ENCODE data around the gene TCF7L1. TPM values are rescaled to one million over a fixed set of nuclear protein-coding genes. Genes with fewer than 3 reads are reported as not detected.
"Not testable (repeated sequence)": the region's sequence is repeated elsewhere in the genome, so short reads cannot be mapped to it uniquely, and the experiment has no call there.

Gene TCF7L1
- total RNA-seq, 1 donor from 2014 or later: 5.7 TPM

- no peak for DNase-seq (ENCODE audit: low spot score)
- peak; percentile 32 for ATAC-seq
Observed at GRCh38 chr2:85181134-85181631, 48.0 kb downstream of the TCF7L1 start.

- DNase-seq (ENCODE audit: low spot score) (no peak), ATAC-seq (no peak)
Observed at GRCh38 chr2:85181844-85182456, 48.8 kb downstream of the TCF7L1 start.

- no peak for DNase-seq (ENCODE audit: low spot score)
- no peak for ATAC-seq
Observed at GRCh38 chr2:85183076-85183475, 49.9 kb downstream of the TCF7L1 start.

GRCh38 chr2:85183479-85183878, 50.3 kb downstream of the TCF7L1 start:
- no peak for DNase-seq (ENCODE audit: low spot score)
- ATAC-seq: no peak

- DNase-seq (ENCODE audit: low spot score) (no peak), ATAC-seq (no peak)
Observed at GRCh38 chr2:85184231-85184630, 51.0 kb downstream of the TCF7L1 start.

GRCh38 chr2:85184990-85185389, 51.8 kb downstream of the TCF7L1 start:
- ATAC-seq: no peak
- DNase-seq (ENCODE audit: low spot score): no peak

GRCh38 chr2:85185431-85185940, 52.3 kb downstream of the TCF7L1 start:
- ATAC-seq (no peak), DNase-seq (ENCODE audit: low spot score) (no peak)

- no peak for ATAC-seq
- no peak for DNase-seq (ENCODE audit: low spot score)
Observed at GRCh38 chr2:85187069-85187468, 53.9 kb downstream of the TCF7L1 start.

- ATAC-seq: no peak
Observed at GRCh38 chr2:85188852-85189251, 55.7 kb downstream of the TCF7L1 start.

GRCh38 chr2:85189606-85190270, 56.5 kb downstream of the TCF7L1 start:
- DNase-seq (ENCODE audit: low spot score) (no peak), ATAC-seq (no peak)

More at GRCh38 chr2:85188852-85189251, 55.7 kb downstream of the TCF7L1 start:
- no peak for DNase-seq (ENCODE audit: low spot score)

GRCh38 chr2:85191157-85191556, 58.0 kb downstream of the TCF7L1 start:
- ATAC-seq: no peak

GRCh38 chr2:85194780-85195480, 61.7 kb downstream of the TCF7L1 start:
- DNase-seq (ENCODE audit: low spot score) (no peak), ATAC-seq (no peak)

More at GRCh38 chr2:85191157-85191556, 58.0 kb downstream of the TCF7L1 start:
- no peak for DNase-seq (ENCODE audit: low spot score)

GRCh38 chr2:85195956-85196355, 62.8 kb downstream of the TCF7L1 start:
- DNase-seq (ENCODE audit: low spot score) (no peak), ATAC-seq (no peak)

- no peak for DNase-seq (ENCODE audit: low spot score)
- ATAC-seq: no peak
Observed at GRCh38 chr2:85199698-85200097, 66.5 kb downstream of the TCF7L1 start.

- DNase-seq (ENCODE audit: low spot score) (no peak), ATAC-seq (no peak)
Observed at GRCh38 chr2:85209887-85210286, 76.7 kb downstream of the TCF7L1 start.

- DNase-seq (ENCODE audit: low spot score): no peak
- ATAC-seq: no peak
Observed at GRCh38 chr2:85210511-85210910, 77.3 kb downstream of the TCF7L1 start.

- not testable (repeated sequence) for DNase-seq (ENCODE audit: low spot score); ATAC-seq
Observed at GRCh38 chr2:85211606-85212005, 78.4 kb downstream of the TCF7L1 start.

GRCh38 chr2:85212841-85213240, 79.6 kb downstream of the TCF7L1 start:
- DNase-seq (ENCODE audit: low spot score) (no peak), ATAC-seq (no peak)

GRCh38 chr2:85213404-85213803, 80.2 kb downstream of the TCF7L1 start:
- DNase-seq (ENCODE audit: low spot score) (no peak), ATAC-seq (no peak)

- DNase-seq (ENCODE audit: low spot score) (no peak), ATAC-seq (no peak)
Observed at GRCh38 chr2:85213901-85214512, 80.8 kb downstream of the TCF7L1 start.

- peak; percentile 52 for DNase-seq (ENCODE audit: low spot score)
Observed at GRCh38 chr2:85215081-85215447, 81.9 kb downstream of the TCF7L1 start.

More at GRCh38 chr2:85215081-85215447, 81.9 kb downstream of the TCF7L1 start:
- ATAC-seq: peak; percentile 95
